Muscle layer of colon (tissue), 2 donors: Measurements from ENCODE around the gene UBXN11.

ENCODE experiments used
- H3K27ac ChIP-seq: one replicate; pipeline ENCODE4 v1.7.0; 2013; ENCODE audit warnings: low read depth, mild to moderate bottlenecking, low read length, moderate library complexity
- H3K27me3 ChIP-seq, 2 donors: one replicate each; pipeline ENCODE4 v1.7.0; 2013; ENCODE audit warnings: low read length in 2 of 2, mild to moderate bottlenecking in 2 of 2; ENCODE audit not compliant: insufficient read depth in 2 of 2, control insufficient read depth in 1 of 2
- H3K36me3 ChIP-seq: one replicate; pipeline ENCODE4 v1.7.0; 2013; ENCODE audit warnings: mild to moderate bottlenecking, low read length; ENCODE audit not compliant: insufficient read depth
- H3K4me1 ChIP-seq: one replicate; pipeline ENCODE4 v1.7.0; 2013; ENCODE audit warnings: mild to moderate bottlenecking, low read length; ENCODE audit not compliant: insufficient read depth
- H3K4me3 ChIP-seq, 2 donors: one replicate each; pipeline ENCODE4 v1.7.0; 2013; ENCODE audit warnings: low read length in 2 of 2, low read depth in 1 of 2, mild to moderate bottlenecking in 1 of 2, moderate library complexity in 1 of 2
- H3K9ac ChIP-seq: one replicate; pipeline ENCODE4 v1.7.0; 2013; ENCODE audit warnings: low read length
- H3K9me3 ChIP-seq: one replicate; pipeline ENCODE4 v1.7.0; 2013; ENCODE audit warnings: mild to moderate bottlenecking, low read length
- donor health status: abdominal sarcoma.
- donor health status: Adenocarcinoma of cecum.

The UBXN11 gene

DNA sequence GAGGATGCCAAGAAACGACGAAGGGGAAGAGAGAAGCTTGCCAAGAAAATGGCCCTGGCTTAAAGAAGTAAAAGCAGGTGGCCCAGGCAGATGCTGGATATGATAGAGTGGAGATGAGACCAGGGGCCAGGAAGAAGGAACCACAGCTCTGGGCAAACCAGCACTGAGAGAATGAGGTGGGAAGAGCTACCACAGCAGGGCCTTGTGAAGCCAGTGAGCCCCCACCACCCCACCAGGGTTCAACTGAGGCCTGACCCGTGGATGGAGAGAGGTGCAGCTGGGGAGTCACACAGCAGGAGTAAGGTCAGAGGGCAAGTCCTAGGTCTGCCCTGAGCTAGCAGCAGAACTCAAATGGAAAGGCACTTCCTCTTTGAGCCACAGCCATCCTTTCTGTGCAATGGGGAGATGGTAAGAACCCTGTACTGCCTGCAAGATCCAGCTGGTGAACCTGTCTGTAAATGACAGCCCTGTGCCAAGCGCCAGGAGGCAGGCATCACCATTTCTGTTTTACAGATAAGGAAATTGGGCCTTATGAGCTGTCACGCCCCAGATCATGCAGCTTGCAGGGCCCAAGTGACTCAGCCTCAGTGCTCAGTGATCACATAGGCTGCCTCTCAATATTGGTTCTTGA, 18.0 kb downstream of the UBXN11 start:
- Histone ChIP-seq H3K9me3 (no peaks in the 10 kb centered on the region), H3K27me3 (no peaks in the 10 kb centered on the region), H3K9ac (no peak overlapping the region), H3K36me3 (no peaks in the 10 kb centered on the region), H3K4me1 (peaks cover 46% of the 10 kb centered on the region), H3K4me3 (no peak overlapping the region), H3K27ac (no peak overlapping the region)

- Histone ChIP-seq H3K27me3 (no peaks in the 10 kb centered on the region), H3K36me3 (no peaks in the 10 kb centered on the region), H3K4me3 (no peak overlapping the region), H3K9me3 (no peaks in the 10 kb centered on the region), H3K27ac (no peak overlapping the region), H3K4me1 (peaks cover 46% of the 10 kb centered on the region), H3K9ac (no peak overlapping the region)
Observed at GRCh38 chr1:26287811-26288210, 18.6 kb downstream of the UBXN11 start.

DNA sequence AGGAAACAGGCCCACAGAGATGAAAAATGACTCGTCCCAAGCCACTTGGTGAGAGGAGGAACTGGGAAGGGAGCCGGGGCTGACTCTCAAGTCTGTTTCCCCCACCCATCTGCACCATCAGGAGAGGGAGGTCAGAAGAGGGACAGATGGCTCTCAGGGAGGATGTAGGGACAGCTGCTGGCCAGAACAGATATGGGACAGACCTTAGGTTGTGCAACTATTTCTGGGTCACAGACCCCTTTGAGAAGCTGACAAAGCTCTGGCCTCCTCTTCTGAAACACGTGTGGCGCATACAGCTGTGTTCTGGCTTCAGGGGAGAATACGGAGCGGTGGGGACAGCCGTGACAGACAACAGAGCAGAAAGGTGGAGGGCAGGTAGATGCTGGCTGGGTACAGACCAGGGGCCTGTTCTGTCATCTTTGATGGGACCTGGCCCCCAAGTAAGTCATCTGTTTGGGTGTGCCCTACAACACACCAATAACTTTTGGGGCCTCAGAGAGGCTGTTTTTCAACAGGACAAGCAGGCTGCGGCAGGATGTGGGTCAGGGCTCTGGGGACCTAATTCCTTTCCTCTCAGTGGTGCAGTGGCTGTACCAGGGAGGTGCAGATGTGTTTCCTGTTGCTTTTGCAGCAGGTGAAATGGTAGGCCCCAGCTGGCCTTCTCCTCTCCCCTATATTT, 19.3 kb downstream of the UBXN11 start:
- H3K27me3 ChIP-seq = no peaks in the 10 kb centered on the region
- no peaks in the 10 kb centered on the region for H3K9me3 ChIP-seq
- peaks cover 46% of the 10 kb centered on the region for H3K4me1 ChIP-seq
- no peaks in the 10 kb centered on the region for H3K36me3 ChIP-seq
- H3K9ac ChIP-seq = no peak overlapping the region
- H3K4me3 ChIP-seq = no peak overlapping the region
- H3K27ac ChIP-seq = no peak overlapping the region

DNA sequence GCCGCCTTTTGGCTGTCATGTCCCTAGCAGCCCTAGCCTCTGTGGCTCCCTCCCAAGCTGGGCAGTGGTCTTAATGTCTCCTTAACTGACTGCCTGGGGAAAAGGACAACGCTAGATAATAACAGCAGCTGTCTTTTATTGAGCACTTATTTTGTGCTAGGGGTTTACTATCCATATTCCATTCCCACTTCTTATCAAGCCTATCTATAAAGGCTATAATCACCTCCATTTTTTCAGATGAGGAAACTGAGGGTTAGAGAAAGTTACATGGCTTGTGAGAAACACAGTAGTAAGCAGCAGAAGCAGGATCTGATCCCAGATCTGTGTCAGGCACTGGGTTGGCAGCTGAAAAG, 20.4 kb downstream of the UBXN11 start:
- H3K4me1 ChIP-seq = peaks cover 46% of the 10 kb centered on the region
- H3K9ac ChIP-seq = no peak overlapping the region
- no peaks in the 10 kb centered on the region for H3K9me3 ChIP-seq
- H3K27me3 ChIP-seq = no peaks in the 10 kb centered on the region
- H3K27ac ChIP-seq = no peak overlapping the region
- H3K4me3 ChIP-seq = no peak overlapping the region
- no peaks in the 10 kb centered on the region for H3K36me3 ChIP-seq

- H3K27ac ChIP-seq = no peak overlapping the region
- H3K9ac ChIP-seq = no peak overlapping the region
- no peaks in the 10 kb centered on the region for H3K9me3 ChIP-seq
- no peaks in the 10 kb centered on the region for H3K27me3 ChIP-seq
- H3K4me1 ChIP-seq = peaks cover 45% of the 10 kb centered on the region
- no peak overlapping the region for H3K4me3 ChIP-seq
- H3K36me3 ChIP-seq = no peaks in the 10 kb centered on the region
Observed at GRCh38 chr1:26285366-26286063, 20.9 kb downstream of the UBXN11 start.

GRCh38 chr1:26284597-26285347, 21.7 kb downstream of the UBXN11 start:
- Histone ChIP-seq H3K9me3 (no peaks in the 10 kb centered on the region), H3K27me3 (no peaks in the 10 kb centered on the region), H3K4me3 (no peak overlapping the region), H3K36me3 (no peaks in the 10 kb centered on the region), H3K4me1 (peaks cover 46% of the 10 kb centered on the region), H3K27ac (no peak overlapping the region), H3K9ac (no peak overlapping the region)

- Histone ChIP-seq H3K27ac (no peak overlapping the region), H3K27me3 (no peaks in the 10 kb centered on the region), H3K9me3 (no peaks in the 10 kb centered on the region), H3K4me3 (no peak overlapping the region), H3K4me1 (peaks cover 51% of the 10 kb centered on the region), H3K9ac (no peak overlapping the region), H3K36me3 (no peaks in the 10 kb centered on the region)
Observed at GRCh38 chr1:26283871-26284596, 22.4 kb downstream of the UBXN11 start.

- peaks cover 55% of the 10 kb centered on the region for H3K4me1 ChIP-seq
- no peak overlapping the region for H3K27ac ChIP-seq
- H3K36me3 ChIP-seq = no peaks in the 10 kb centered on the region
- H3K9me3 ChIP-seq = no peaks in the 10 kb centered on the region
- no peaks in the 10 kb centered on the region for H3K27me3 ChIP-seq
- no peak overlapping the region for H3K4me3 ChIP-seq
- H3K9ac ChIP-seq = no peak overlapping the region
Observed at GRCh38 chr1:26283279-26283853, 23.1 kb downstream of the UBXN11 start.

- Histone ChIP-seq H3K27me3 (no peaks in the 10 kb centered on the region), H3K9me3 (no peaks in the 10 kb centered on the region), H3K9ac (no peak overlapping the region), H3K4me1 (peaks cover 56% of the 10 kb centered on the region), H3K4me3 (no peak overlapping the region), H3K36me3 (no peaks in the 10 kb centered on the region), H3K27ac (no peak overlapping the region)
Observed at GRCh38 chr1:26282401-26282918, 24.0 kb downstream of the UBXN11 start.

- Histone ChIP-seq H3K4me3 (no peak overlapping the region), H3K27me3 (no peaks in the 10 kb centered on the region), H3K4me1 (peaks cover 57% of the 10 kb centered on the region), H3K27ac (no peak overlapping the region), H3K36me3 (peaks cover 4% of the 10 kb centered on the region), H3K9me3 (no peaks in the 10 kb centered on the region), H3K9ac (no peak overlapping the region)
Observed at GRCh38 chr1:26281971-26282370, 24.5 kb downstream of the UBXN11 start.
